Measurements from ENCODE around the gene PLBD2. TPM values are rescaled to one million over a fixed set of nuclear protein-coding genes. Genes with fewer than 3 reads are reported as not detected.

Gene PLBD2
- total and polyA plus RNA-seq, 10 of the 15 experiments (the other 5 are each of a cell fraction or from before 2014, with no cell fraction given), result 1.4 to 16.6 (median 5.9) TPM

DNA sequence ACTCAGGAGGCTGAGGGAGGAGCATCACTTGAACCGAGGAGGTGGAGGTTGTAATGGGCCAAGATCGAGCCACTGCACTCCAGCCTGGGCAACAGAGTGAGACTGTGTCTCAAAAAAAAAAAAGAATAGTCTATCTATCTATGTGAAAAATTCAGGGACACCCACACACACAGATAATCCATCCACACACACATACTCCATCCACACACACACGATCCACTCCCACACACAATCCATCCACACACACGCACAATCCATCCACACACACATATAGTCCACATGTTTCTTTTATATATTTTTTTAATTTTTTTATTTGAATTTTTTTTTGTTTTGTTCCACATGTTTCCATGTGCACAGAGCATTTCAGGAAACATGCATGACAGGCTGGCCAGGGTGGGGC is 42.0 kb downstream of the PLBD2 start:
- ChIA-PET SMC1A (ENCODE audit: uncharacterized antibody, unreplicated experiment) (interaction anchor here (1.3 kb wide), 1 partner anchor 38 kb away, joined by 3 read pairs; no protein-coding TSS in a partner anchor), RAD21 (ENCODE audit: unreplicated experiment) (no interaction called here), POLR2A (no interaction called here), CTCF (no interaction called here)
- no peak for ATAC-seq
- Histone ChIP-seq H3K36me3 (ENCODE audit: control insufficient read depth in 2 of 2, insufficient read depth in 2 of 2, low read length in 1 of 2) (no peaks in the 10 kb centered on the region), H3K9me3 (replicated peaks; ENCODE audit: control insufficient read depth, insufficient read depth, low read length) (no peaks in the 10 kb centered on the region), H3K4me1 (ENCODE audit: control insufficient read depth, insufficient read depth, low read length) (peaks cover 9% of the 10 kb centered on the region; the same call in 1 of the 2 replicates), H3K4me2 (ENCODE audit: control insufficient read depth, insufficient read depth) (no peak overlapping the region), H4K20me1 (ENCODE audit: control insufficient read depth, insufficient read depth) (no peaks in the 10 kb centered on the region), H2AFZ (ENCODE audit: control insufficient read depth, low read depth, low read length) (no peak overlapping the region), H3K27me3 (replicated peaks in 1 of 2; ENCODE audit: control insufficient read depth in 2 of 2, insufficient read depth in 2 of 2, low read length in 1 of 2) (no peaks in the 10 kb centered on the region), H3K27ac (ENCODE audit: control insufficient read depth, insufficient read depth) (no peak overlapping the region), H3K9ac (ENCODE audit: control insufficient read depth, insufficient read depth, low read length) (no peak overlapping the region), H3K79me2 (ENCODE audit: control insufficient read depth, insufficient read depth, low read length) (no peaks in the 10 kb centered on the region), H3K4me3 (no peak overlapping the region)
- BruUV-seq (replicated peaks), result no TSS peak
- 27% methylated on average over 4 of the region's 4 CpGs for WGBS (ENCODE audit: insufficient coverage, insufficient replicate concordance, low lambda C conversion rate, missing lambda C conversion rate)
- in situ Hi-C loops (cut with MboI), result no loop called here
- FAIRE-seq, result no peak
- intact Hi-C loops (cut with micrococcal nuclease; ENCODE audit: unreplicated experiment), result no loop called here
- no peak for DNase-seq (ENCODE audit: low read depth, low spot score)
- TF ChIP-seq, protein P1, sequence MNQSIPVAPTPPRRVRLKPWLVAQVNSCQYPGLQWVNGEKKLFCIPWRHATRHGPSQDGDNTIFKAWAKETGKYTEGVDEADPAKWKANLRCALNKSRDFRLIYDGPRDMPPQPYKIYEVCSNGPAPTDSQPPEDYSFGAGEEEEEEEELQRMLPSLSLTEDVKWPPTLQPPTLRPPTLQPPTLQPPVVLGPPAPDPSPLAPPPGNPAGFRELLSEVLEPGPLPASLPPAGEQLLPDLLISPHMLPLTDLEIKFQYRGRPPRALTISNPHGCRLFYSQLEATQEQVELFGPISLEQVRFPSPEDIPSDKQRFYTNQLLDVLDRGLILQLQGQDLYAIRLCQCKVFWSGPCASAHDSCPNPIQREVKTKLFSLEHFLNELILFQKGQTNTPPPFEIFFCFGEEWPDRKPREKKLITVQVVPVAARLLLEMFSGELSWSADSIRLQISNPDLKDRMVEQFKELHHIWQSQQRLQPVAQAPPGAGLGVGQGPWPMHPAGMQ (IDR thresholded peaks at IDR 0.05; ENCODE audit: borderline replicate concordance), result no peak
- TF ChIP-seq SREBF1 (IDR thresholded peaks at IDR 0.05; ENCODE audit: low read length) (no peak), SUPT20H (IDR thresholded peaks at IDR 0.05; ENCODE audit: borderline replicate concordance, control insufficient read depth, low read depth, low read length) (no peak), MYB (IDR thresholded peaks at IDR 0.05; ENCODE audit: borderline replicate concordance, low read depth, low read length) (no peak), MEF2B (IDR thresholded peaks at IDR 0.05; ENCODE audit: partially characterized antibody, poor library complexity, severe bottlenecking) (no peak), SUZ12 (IDR thresholded peaks at IDR 0.05; ENCODE audit: unreplicated experiment) (no peak), PML (IDR thresholded peaks at IDR 0.05; ENCODE audit: low read length) (no peak), ASH2L (IDR thresholded peaks at IDR 0.05; ENCODE audit: borderline replicate concordance, low read depth) (no peak)
- TF ChIP-seq, protein P2, sequence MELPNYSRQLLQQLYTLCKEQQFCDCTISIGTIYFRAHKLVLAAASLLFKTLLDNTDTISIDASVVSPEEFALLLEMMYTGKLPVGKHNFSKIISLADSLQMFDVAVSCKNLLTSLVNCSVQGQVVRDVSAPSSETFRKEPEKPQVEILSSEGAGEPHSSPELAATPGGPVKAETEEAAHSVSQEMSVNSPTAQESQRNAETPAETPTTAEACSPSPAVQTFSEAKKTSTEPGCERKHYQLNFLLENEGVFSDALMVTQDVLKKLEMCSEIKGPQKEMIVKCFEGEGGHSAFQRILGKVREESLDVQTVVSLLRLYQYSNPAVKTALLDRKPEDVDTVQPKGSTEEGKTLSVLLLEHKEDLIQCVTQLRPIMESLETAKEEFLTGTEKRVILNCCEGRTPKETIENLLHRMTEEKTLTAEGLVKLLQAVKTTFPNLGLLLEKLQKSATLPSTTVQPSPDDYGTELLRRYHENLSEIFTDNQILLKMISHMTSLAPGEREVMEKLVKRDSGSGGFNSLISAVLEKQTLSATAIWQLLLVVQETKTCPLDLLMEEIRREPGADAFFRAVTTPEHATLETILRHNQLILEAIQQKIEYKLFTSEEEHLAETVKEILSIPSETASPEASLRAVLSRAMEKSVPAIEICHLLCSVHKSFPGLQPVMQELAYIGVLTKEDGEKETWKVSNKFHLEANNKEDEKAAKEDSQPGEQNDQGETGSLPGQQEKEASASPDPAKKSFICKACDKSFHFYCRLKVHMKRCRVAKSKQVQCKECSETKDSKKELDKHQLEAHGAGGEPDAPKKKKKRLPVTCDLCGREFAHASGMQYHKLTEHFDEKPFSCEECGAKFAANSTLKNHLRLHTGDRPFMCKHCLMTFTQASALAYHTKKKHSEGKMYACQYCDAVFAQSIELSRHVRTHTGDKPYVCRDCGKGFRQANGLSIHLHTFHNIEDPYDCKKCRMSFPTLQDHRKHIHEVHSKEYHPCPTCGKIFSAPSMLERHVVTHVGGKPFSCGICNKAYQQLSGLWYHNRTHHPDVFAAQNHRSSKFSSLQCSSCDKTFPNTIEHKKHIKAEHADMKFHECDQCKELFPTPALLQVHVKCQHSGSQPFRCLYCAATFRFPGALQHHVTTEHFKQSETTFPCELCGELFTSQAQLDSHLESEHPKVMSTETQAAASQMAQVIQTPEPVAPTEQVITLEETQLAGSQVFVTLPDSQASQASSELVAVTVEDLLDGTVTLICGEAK (IDR thresholded peaks at IDR 0.05; ENCODE audit: borderline replicate concordance), result no peak
- TF ChIP-seq, protein P3, sequence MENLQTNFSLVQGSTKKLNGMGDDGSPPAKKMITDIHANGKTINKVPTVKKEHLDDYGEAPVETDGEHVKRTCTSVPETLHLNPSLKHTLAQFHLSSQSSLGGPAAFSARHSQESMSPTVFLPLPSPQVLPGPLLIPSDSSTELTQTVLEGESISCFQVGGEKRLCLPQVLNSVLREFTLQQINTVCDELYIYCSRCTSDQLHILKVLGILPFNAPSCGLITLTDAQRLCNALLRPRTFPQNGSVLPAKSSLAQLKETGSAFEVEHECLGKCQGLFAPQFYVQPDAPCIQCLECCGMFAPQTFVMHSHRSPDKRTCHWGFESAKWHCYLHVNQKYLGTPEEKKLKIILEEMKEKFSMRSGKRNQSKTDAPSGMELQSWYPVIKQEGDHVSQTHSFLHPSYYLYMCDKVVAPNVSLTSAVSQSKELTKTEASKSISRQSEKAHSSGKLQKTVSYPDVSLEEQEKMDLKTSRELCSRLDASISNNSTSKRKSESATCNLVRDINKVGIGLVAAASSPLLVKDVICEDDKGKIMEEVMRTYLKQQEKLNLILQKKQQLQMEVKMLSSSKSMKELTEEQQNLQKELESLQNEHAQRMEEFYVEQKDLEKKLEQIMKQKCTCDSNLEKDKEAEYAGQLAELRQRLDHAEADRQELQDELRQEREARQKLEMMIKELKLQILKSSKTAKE (IDR thresholded peaks at IDR 0.05; ENCODE audit: low read depth, poor library complexity, severe bottlenecking), result no peak
- TF ChIP-seq, protein P4, sequence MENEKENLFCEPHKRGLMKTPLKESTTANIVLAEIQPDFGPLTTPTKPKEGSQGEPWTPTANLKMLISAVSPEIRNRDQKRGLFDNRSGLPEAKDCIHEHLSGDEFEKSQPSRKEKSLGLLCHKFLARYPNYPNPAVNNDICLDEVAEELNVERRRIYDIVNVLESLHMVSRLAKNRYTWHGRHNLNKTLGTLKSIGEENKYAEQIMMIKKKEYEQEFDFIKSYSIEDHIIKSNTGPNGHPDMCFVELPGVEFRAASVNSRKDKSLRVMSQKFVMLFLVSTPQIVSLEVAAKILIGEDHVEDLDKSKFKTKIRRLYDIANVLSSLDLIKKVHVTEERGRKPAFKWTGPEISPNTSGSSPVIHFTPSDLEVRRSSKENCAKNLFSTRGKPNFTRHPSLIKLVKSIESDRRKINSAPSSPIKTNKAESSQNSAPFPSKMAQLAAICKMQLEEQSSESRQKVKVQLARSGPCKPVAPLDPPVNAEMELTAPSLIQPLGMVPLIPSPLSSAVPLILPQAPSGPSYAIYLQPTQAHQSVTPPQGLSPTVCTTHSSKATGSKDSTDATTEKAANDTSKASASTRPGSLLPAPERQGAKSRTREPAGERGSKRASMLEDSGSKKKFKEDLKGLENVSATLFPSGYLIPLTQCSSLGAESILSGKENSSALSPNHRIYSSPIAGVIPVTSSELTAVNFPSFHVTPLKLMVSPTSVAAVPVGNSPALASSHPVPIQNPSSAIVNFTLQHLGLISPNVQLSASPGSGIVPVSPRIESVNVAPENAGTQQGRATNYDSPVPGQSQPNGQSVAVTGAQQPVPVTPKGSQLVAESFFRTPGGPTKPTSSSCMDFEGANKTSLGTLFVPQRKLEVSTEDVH (IDR thresholded peaks at IDR 0.05; ENCODE audit: low read depth, partially characterized antibody), result no peak

All from GM12878 (cell line).